ENCODE results near the gene LCP2.

- no peak for TF ChIP-seq CTCF (IDR thresholded peaks at IDR 0.05)
- TF ChIP-seq POLR2A (IDR thresholded peaks at IDR 0.05): no peak
Observed at GRCh38 chr5:170293273-170293672, 4.3 kb downstream of the LCP2 start.
